H9 (cell line): ENCODE results near the gene TRIM22. TPM values are rescaled to one million over a fixed set of nuclear protein-coding genes. Genes with fewer than 3 reads are reported as not detected.

Source experiments
- DNase-seq: peaks from one replicate; pipeline ENCODE4 v3.0.0-alpha.2; 2017
- H2AFZ ChIP-seq: one replicate; pipeline ENCODE4 v1.6.1; 2013; ENCODE audit warnings: mild to moderate bottlenecking, low read length, control low read depth, moderate library complexity
- H2AK5ac ChIP-seq: 2 replicates; pipeline ENCODE4 v1.6.1; 2013; ENCODE audit warnings: low read length, control low read depth, mixed read lengths; ENCODE audit not compliant: insufficient read length
- H2BK120ac ChIP-seq: one replicate; pipeline ENCODE4 v1.6.1; 2013; ENCODE audit warnings: low read depth, mild to moderate bottlenecking, low read length, control low read depth, inconsistent platforms; ENCODE audit not compliant: poor library complexity, severe bottlenecking
- H2BK12ac ChIP-seq: 2 replicates; pipeline ENCODE4 v1.6.1; 2013; ENCODE audit warnings: low read length, control low read depth, mixed read lengths, low read depth; ENCODE audit not compliant: insufficient read length
- H2BK15ac ChIP-seq: 2 replicates; pipeline ENCODE4 v1.6.1; 2013; ENCODE audit warnings: low read depth, low read length, control low read depth
- H2BK20ac ChIP-seq: one replicate; pipeline ENCODE4 v1.6.1; 2013; ENCODE audit warnings: low read depth, mild to moderate bottlenecking, low read length, control low read depth, inconsistent platforms; ENCODE audit not compliant: poor library complexity, severe bottlenecking
- H2BK5ac ChIP-seq: 2 replicates; pipeline ENCODE4 v1.6.1; 2013; ENCODE audit warnings: low read length, control low read depth, mixed read lengths; ENCODE audit not compliant: insufficient read length
- H3K14ac ChIP-seq: 2 replicates; pipeline ENCODE4 v1.6.1; 2013; ENCODE audit warnings: low read length, control low read depth; ENCODE audit not compliant: insufficient read depth
- H3K18ac ChIP-seq: 2 replicates; pipeline ENCODE4 v1.6.1; 2013; ENCODE audit warnings: low read depth, mild to moderate bottlenecking, mixed read lengths, low read length, control low read depth; ENCODE audit not compliant: insufficient read length
- H3K23ac ChIP-seq: 2 replicates; pipeline ENCODE4 v1.6.1; 2013; ENCODE audit warnings: low read length, control low read depth, mixed read lengths, low read depth; ENCODE audit not compliant: insufficient read length
- H3K23me2 ChIP-seq: 2 replicates; pipeline ENCODE4 v1.6.1; 2013; ENCODE audit warnings: low read depth, mild to moderate bottlenecking, mixed read lengths, low read length, control low read depth; ENCODE audit not compliant: insufficient read length, poor library complexity, severe bottlenecking
- H3K27ac ChIP-seq: 2 replicates; pipeline ENCODE4 v1.5.1; 2013; ENCODE audit warnings: low read length, control low read depth, mixed read lengths, low read depth; ENCODE audit not compliant: insufficient read length
- H3K27me3 ChIP-seq: 2 replicates; pipeline ENCODE4 v1.6.1; 2013; ENCODE audit warnings: low read length, control low read depth, inconsistent platforms; ENCODE audit not compliant: insufficient read depth
- H3K4ac ChIP-seq: 2 replicates; pipeline ENCODE4 v1.6.1; 2013; ENCODE audit warnings: low read depth, mild to moderate bottlenecking, control low read depth, inconsistent platforms, low read length, moderate library complexity
- H3K4me1 ChIP-seq: 2 replicates; pipeline ENCODE4 v1.6.1; 2013; ENCODE audit warnings: low read length, control low read depth, inconsistent platforms; ENCODE audit not compliant: insufficient read depth
- H3K4me2 ChIP-seq: 2 replicates; pipeline ENCODE4 v1.6.1; 2013; ENCODE audit warnings: low read length, control low read depth, mixed read lengths; ENCODE audit not compliant: insufficient read length, insufficient read depth
- H3K56ac ChIP-seq: 2 replicates; pipeline ENCODE4 v1.6.1; 2013; ENCODE audit warnings: low read depth, mild to moderate bottlenecking, mixed read lengths, low read length, control low read depth; ENCODE audit not compliant: insufficient read length
- H3K79me1 ChIP-seq: 2 replicates; pipeline ENCODE4 v1.6.1; 2013; ENCODE audit warnings: low read depth, mild to moderate bottlenecking, moderate library complexity, low read length, control low read depth, inconsistent platforms; ENCODE audit not compliant: insufficient read depth, poor library complexity, severe bottlenecking
- H3K79me2 ChIP-seq: 2 replicates; pipeline ENCODE4 v1.6.1; 2013; ENCODE audit warnings: low read length, control low read depth, inconsistent platforms; ENCODE audit not compliant: insufficient read depth
- H3K9ac ChIP-seq: 2 replicates; pipeline ENCODE4 v1.6.1; 2013; ENCODE audit warnings: low read length, control low read depth, mixed read lengths; ENCODE audit not compliant: insufficient read length; ENCODE audit errors: extremely low read depth
- H3K9me3 ChIP-seq: one replicate; pipeline ENCODE4 v1.6.1; 2013; ENCODE audit warnings: low read depth, low read length, inconsistent platforms; ENCODE audit not compliant: control insufficient read depth
- H3T11ph ChIP-seq: one replicate; pipeline ENCODE4 v1.6.1; 2013; ENCODE audit warnings: mild to moderate bottlenecking, low read length, control low read depth, inconsistent platforms
- H4K20me1 ChIP-seq: one replicate; pipeline ENCODE4 v1.6.1; 2013; ENCODE audit not compliant: control insufficient read depth, insufficient read length, insufficient read depth
- H4K5ac ChIP-seq: 2 replicates; pipeline ENCODE4 v1.6.1; 2013; ENCODE audit warnings: low read depth, mild to moderate bottlenecking, mixed read lengths, low read length, control low read depth; ENCODE audit not compliant: insufficient read length
- H4K8ac ChIP-seq: replicated peaks from 2 replicates; pipeline ENCODE4 v1.6.1; 2013; ENCODE audit warnings: low read length, control low read depth, mixed read lengths, low read depth; ENCODE audit not compliant: insufficient read length
- H4K91ac ChIP-seq: 2 replicates; pipeline ENCODE4 v1.6.1; 2013; ENCODE audit warnings: low read depth, mild to moderate bottlenecking, moderate library complexity, mixed read lengths, low read length, control low read depth; ENCODE audit not compliant: insufficient read length
- H3K27ac Mint-ChIP-seq, 3 experiments: 2 replicates in 2 of 3; 3 replicates in 1 of 3; pipeline ENCODE4 v1.8.0; 2020 to 2021; ENCODE audit warnings: mixed read lengths in 3 of 3, mild to moderate bottlenecking in 1 of 3, moderate library complexity in 1 of 3
- H3K27me3 Mint-ChIP-seq: 2 replicates; pipeline ENCODE4 v1.8.0; 2021; ENCODE audit warnings: low read depth, mild to moderate bottlenecking, moderate library complexity, mixed read lengths
- H3K36me3 Mint-ChIP-seq, 3 experiments: 2 replicates in 2 of 3; 3 replicates in 1 of 3; pipeline ENCODE4 v1.8.0; 2020 to 2021; ENCODE audit warnings: low read depth in 3 of 3, mixed read lengths in 3 of 3; ENCODE audit not compliant: insufficient read depth in 1 of 3
- H3K4me1 Mint-ChIP-seq, 2 experiments: 2 replicates each; pipeline ENCODE4 v1.8.0; 2020; ENCODE audit warnings: mixed read lengths in 2 of 2
- H3K4me3 Mint-ChIP-seq, 2 experiments: 2 replicates in 1 of 2; 3 replicates in 1 of 2; pipeline ENCODE4 v1.8.0; 2020 to 2021; ENCODE audit warnings: mild to moderate bottlenecking in 2 of 2, mixed read lengths in 2 of 2, moderate library complexity in 1 of 2
- H3K9me3 Mint-ChIP-seq, 2 experiments: 2 replicates in 1 of 2; 3 replicates in 1 of 2; pipeline ENCODE4 v1.8.0; 2020; ENCODE audit warnings: mild to moderate bottlenecking in 2 of 2, mixed read lengths in 2 of 2, moderate library complexity in 1 of 2
- WGBS: extraction: QIAGEN DNeasy Blood & Tissue Kit; methylation state at CpG from one replicate; pipeline ENCODE4 v1.1.7; 2013; ENCODE audit warnings: missing lambda C conversion rate, low lambda C conversion rate, mixed read lengths; ENCODE audit not compliant: insufficient read length; ENCODE audit errors: extremely low coverage; 5-methylcytosine and 5-hydroxymethylcytosine counted together
- total RNA-seq: library from RNA; stranded (reverse); gene quantifications from 2 replicates; pipeline ENCODE4 v1.2.1, GENCODE V29; 2021
- TF ChIP-seq, protein P1 (sequence below): fragments of 200-600 bp; sonication (generic); conservative IDR thresholded peaks from 3 replicates; pipeline ENCODE4 v1.8.0; 2021; ENCODE audit warnings: antibody characterized with exemption, mild to moderate bottlenecking

Gene TRIM22
- total RNA-seq, 1 experiment from 2014 or later, result 78.6 TPM

DNA sequence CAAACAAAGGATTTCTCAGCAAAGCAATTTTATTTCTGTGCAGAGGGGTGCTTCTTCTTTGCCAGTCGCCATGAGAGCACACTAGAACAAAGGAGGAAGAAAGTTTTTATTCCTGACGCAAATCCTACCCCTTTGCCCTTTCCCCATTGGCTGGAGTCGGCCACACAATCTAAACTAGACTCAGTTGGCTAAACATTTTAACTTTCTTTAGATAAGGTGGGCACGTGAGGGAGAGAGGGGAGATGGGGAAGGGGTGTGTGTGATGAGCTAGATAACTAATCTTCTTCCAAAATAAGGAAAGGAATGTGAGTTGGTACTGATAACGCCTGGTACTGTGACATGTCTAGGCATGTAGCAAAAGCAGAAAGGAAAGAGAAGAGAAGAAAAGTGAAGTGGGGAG is 626 bp downstream of the TRIM22 start:
- Histone ChIP-seq H4K5ac (no peak overlapping the region), H4K91ac (no peak overlapping the region), H3K23ac (no peak overlapping the region), H4K20me1 (no peaks in the 10 kb centered on the region), H2AK5ac (no peak overlapping the region), H3K27me3 (no peaks in the 10 kb centered on the region), H3K4ac (no peak overlapping the region; the same call in 1 of the 2 replicates), H3K79me2 (peaks cover 3% of the 10 kb centered on the region; the same call in 1 of the 2 replicates), H2BK120ac (no peak overlapping the region), H2BK5ac (no peak overlapping the region), H2AFZ (no peak overlapping the region), H3K79me1 (no peaks in the 10 kb centered on the region), H3T11ph (no peak overlapping the region), H3K27ac (peak overlapping the region; percentile 75), H2BK15ac (no peak overlapping the region), H3K4me1 (no peaks in the 10 kb centered on the region; the same call in 1 of the 2 replicates), H3K9ac (peak overlapping the region; percentile 69), H3K9me3 (no peaks in the 10 kb centered on the region), H3K18ac (peak overlapping the region; percentile 1), H2BK12ac (no peak overlapping the region), H2BK20ac (no peak overlapping the region), H3K14ac (peak overlapping the region; percentile 14; the same call in 1 of the 2 replicates), H3K23me2 (peaks cover 8% of the 10 kb centered on the region), H3K4me2 (peak overlapping the region; percentile 51), H3K56ac (no peak overlapping the region), H4K8ac (no peak overlapping the region)
- Mint-ChIP-seq H3K36me3 (peaks cover 5 to 26% (median 22%) of the 10 kb centered on the region in 3 experiments; a peak in 6 of 7 replicates), H3K27me3 (no peaks in the 10 kb centered on the region), H3K27ac (peak overlapping the region; percentile 92 to 99 (median 96)), H3K4me3 (peak overlapping the region; percentile 66 to 70; a peak in 4 of 5 replicates), H3K9me3 (peaks cover 0 to 4% of the 10 kb centered on the region in 2 experiments; a peak in 2 of 5 replicates), H3K4me1 (peaks cover 37 to 41% of the 10 kb centered on the region in 2 experiments)
- TF ChIP-seq, protein P1, sequence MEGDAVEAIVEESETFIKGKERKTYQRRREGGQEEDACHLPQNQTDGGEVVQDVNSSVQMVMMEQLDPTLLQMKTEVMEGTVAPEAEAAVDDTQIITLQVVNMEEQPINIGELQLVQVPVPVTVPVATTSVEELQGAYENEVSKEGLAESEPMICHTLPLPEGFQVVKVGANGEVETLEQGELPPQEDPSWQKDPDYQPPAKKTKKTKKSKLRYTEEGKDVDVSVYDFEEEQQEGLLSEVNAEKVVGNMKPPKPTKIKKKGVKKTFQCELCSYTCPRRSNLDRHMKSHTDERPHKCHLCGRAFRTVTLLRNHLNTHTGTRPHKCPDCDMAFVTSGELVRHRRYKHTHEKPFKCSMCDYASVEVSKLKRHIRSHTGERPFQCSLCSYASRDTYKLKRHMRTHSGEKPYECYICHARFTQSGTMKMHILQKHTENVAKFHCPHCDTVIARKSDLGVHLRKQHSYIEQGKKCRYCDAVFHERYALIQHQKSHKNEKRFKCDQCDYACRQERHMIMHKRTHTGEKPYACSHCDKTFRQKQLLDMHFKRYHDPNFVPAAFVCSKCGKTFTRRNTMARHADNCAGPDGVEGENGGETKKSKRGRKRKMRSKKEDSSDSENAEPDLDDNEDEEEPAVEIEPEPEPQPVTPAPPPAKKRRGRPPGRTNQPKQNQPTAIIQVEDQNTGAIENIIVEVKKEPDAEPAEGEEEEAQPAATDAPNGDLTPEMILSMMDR, result no peak
- no peak for DNase-seq
- no CpG with 5 or more reads among the region's 5 CpGs for WGBS
